ENCODE results near the gene REX1BD. TPM values are rescaled to one million over a fixed set of nuclear protein-coding genes. Genes with fewer than 3 reads are reported as not detected.

Gene REX1BD
- total RNA-seq, 1 donor: 48.7 TPM

DNA sequence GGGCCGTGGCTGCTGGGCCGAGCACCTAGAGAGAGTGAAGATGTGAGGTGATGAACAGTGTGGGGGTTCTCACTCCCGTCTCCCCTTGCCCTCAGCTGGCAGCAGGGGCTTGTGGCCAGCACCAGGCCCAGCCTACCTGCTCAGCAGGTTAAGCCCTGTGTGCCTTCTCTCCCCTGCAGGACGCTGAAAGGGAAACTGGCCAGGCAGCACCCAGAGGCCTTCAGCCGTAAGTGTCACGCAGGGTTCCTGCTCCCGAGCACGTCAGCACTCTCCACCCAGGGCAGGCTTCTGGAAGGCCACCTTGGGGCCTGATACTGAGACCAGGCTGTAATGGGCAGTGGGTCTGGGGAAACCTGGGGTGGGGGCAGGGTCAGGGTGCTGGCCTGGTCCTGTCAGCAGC, 21.6 kb upstream of the REX1BD start:
- Histone ChIP-seq H3K9me3 (ENCODE audit: low read depth, low read length) (no peaks in the 10 kb centered on the region), H3K4me3 (ENCODE audit: low read length) (no peak overlapping the region), H3K4me1 (ENCODE audit: insufficient read depth, low read length) (peaks cover 7% of the 10 kb centered on the region), H3K27me3 (ENCODE audit: insufficient read depth, low read length) (no peaks in the 10 kb centered on the region)

DNA sequence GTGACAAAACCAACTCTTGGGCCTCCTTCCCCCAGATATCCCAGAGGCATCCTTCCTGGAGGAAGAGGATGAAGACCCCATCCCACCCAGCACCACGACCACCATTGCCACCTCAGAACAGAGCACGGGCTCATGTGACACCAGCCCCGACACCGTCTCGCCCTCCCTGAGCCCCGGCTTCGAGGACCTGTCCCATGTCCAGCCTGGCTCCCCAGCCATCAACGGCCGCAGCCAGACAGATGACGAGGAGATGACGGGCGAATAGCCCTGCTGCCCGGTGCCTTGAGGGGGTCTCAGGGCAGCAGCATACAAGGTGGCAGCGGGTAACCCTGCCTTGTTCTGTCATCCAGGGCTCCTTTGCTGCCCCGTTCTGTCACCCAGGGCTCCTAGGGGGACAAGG, 20.2 kb upstream of the REX1BD start:
- Histone ChIP-seq H3K27me3 (ENCODE audit: insufficient read depth, low read length) (no peaks in the 10 kb centered on the region), H3K4me1 (ENCODE audit: insufficient read depth, low read length) (peaks cover 21% of the 10 kb centered on the region), H3K4me3 (ENCODE audit: low read length) (no peak overlapping the region), H3K9me3 (ENCODE audit: low read depth, low read length) (no peaks in the 10 kb centered on the region)

DNA sequence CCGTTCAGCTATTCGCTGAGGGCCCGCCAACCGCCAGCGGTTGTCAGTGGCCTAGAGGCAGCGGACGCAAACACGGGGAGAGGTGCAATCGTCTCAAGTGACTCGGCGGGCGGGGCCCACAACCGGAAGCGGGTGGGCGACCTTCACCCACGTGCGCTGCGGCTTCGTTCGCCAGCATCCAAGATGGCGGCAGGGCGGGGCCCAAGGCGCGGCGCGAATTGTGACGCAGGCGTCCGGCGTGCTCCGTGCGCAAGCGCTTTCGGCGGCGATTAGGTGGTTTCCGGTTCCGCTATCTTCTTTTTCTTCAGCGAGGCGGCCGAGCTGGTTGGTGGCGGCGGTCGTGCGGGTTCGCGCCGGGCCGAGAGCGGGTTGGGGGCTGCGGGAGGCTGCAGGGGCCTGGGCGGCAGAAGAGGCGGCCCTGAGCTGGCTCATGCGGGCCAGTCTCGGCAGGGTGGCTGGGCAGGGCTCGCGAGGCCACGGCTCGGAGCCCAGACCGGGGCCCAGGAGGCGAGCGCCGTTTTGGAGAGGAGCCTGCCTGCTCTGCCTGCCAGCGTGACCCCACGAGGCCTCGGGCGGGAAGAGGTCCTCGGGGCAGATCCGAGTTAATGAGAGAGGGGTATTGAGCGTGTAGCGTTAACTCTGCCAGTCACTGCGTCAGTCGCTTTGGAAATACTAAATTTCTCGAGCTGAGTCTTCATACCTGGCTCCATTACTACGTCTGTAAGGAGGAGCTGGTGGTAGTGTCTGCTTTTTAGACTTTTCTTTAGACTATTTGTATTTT, 16.8 kb upstream of the REX1BD start, which contains the start of gene UBA52:
Gene UBA52 (plus strand): TSS at position 294 of the 781 bp plus-strand sequence. CDS start 1,444 bp downstream, outside the sequence.
- Histone ChIP-seq H3K9me3 (ENCODE audit: low read depth, low read length) (no peaks in the 10 kb centered on the region), H3K27me3 (ENCODE audit: insufficient read depth, low read length) (no peaks in the 10 kb centered on the region), H3K4me3 (ENCODE audit: low read length) (peak within 1 kb of the TSS; percentile 95), H3K4me1 (ENCODE audit: insufficient read depth, low read length) (peaks cover 25% of the 10 kb centered on the region)

DNA sequence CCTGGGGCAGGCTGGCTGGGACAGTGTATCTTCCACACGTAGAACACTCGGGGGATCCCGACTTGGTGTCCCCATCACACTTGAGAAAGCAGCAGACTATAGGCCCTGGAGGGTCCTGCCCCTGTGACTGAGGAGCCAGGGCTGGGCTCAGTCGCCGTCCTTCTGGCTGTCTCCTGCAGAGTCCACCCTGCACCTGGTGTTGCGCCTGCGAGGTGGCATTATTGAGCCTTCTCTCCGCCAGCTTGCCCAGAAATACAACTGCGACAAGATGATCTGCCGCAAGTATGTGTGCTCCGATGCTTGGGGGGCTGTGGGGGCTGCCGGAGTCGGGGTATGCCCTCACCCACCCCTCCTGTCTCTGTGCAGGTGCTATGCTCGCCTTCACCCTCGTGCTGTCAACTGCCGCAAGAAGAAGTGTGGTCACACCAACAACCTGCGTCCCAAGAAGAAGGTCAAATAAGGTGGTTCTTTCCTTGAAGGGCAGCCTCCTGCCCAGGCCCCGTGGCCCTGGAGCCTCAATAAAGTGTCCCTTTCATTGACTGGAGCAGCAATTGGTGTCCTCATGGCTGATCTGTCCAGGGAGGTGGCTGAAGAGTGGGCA, 13.8 kb upstream of the REX1BD start:
- H3K4me1 ChIP-seq (ENCODE audit: insufficient read depth, low read length): peaks cover 25% of the 10 kb centered on the region
- no peak overlapping the region for H3K4me3 ChIP-seq (ENCODE audit: low read length)
- H3K9me3 ChIP-seq (ENCODE audit: low read depth, low read length): no peaks in the 10 kb centered on the region
- no peaks in the 10 kb centered on the region for H3K27me3 ChIP-seq (ENCODE audit: insufficient read depth, low read length)

DNA sequence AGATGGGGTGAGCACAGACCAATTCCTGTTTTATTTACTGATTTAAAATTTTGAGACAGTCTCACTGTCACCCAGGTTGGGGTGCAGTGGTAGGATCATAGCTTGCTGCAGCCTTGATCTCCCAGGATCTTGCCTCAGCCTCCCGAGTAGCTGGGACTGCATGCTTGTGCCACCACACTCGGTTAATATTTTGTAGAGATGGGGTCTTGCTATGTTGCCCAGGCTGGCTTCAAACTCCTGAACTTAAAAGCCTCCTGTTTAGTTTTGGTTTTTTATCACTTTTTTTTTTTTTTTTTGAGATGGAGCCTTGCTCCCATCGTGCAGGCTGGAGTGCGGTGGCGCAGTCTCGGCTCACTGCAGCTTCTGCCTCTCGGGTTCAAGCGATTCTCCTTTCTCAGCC, 12.2 kb upstream of the REX1BD start:
- H3K27me3 ChIP-seq (ENCODE audit: insufficient read depth, low read length): no peaks in the 10 kb centered on the region
- no peak overlapping the region for H3K4me3 ChIP-seq (ENCODE audit: low read length)
- no peaks in the 10 kb centered on the region for H3K9me3 ChIP-seq (ENCODE audit: low read depth, low read length)
- H3K4me1 ChIP-seq (ENCODE audit: insufficient read depth, low read length): peaks cover 18% of the 10 kb centered on the region

DNA sequence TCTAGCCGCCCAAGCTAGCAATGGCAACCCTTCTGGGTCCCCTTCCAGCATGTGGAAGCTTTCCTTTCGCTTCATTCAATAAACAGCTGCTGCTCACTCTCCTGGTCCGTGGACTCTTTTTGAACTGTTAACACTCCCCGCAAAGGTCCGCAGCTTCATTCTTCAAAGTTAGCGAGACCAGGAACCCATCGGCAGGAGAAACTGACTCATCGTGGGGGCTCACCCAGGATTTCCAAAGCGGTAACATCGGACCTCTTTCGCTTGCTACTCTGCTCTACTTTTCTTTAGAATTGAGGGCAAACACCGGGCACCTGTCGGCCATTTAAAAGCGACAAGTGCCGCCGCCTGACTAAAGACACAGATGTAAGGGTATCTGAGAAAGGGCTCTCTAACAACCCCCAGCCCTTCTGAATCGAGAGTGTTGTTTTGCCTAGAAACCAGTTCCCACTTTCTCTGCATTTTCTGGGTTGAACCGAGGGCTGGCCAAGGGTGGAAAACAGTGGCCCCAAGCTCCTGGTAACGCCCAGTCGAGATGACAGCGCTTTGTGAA, 11.2 kb upstream of the REX1BD start:
- no peak overlapping the region for H3K4me3 ChIP-seq (ENCODE audit: low read length)
- no peaks in the 10 kb centered on the region for H3K27me3 ChIP-seq (ENCODE audit: insufficient read depth, low read length)
- peaks cover 13% of the 10 kb centered on the region for H3K4me1 ChIP-seq (ENCODE audit: insufficient read depth, low read length)
- no peaks in the 10 kb centered on the region for H3K9me3 ChIP-seq (ENCODE audit: low read depth, low read length)

DNA sequence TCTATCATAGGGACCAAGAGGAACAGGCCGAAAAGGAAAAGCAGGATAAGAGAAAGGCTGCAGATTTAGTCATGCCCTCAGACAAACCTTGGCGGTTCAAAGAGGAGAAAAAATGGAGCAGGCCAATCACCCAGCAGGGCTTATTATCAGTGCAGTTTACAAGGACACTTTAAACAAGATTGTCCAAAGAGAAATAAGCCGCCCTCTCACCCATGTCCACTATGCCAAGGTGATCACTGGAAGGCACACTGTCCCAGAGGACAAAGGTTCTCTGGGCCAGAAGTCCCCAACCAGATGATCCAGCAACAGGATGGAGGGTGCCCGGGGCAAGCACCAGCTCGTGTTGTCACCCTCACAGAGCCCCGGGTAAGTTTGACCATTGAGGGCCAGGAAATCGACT, 8.3 kb upstream of the REX1BD start:
- Histone ChIP-seq H3K4me1 (ENCODE audit: insufficient read depth, low read length) (peaks cover 2% of the 10 kb centered on the region), H3K4me3 (ENCODE audit: low read length) (no peak overlapping the region), H3K9me3 (ENCODE audit: low read depth, low read length) (no peaks in the 10 kb centered on the region), H3K27me3 (ENCODE audit: insufficient read depth, low read length) (no peaks in the 10 kb centered on the region)

DNA sequence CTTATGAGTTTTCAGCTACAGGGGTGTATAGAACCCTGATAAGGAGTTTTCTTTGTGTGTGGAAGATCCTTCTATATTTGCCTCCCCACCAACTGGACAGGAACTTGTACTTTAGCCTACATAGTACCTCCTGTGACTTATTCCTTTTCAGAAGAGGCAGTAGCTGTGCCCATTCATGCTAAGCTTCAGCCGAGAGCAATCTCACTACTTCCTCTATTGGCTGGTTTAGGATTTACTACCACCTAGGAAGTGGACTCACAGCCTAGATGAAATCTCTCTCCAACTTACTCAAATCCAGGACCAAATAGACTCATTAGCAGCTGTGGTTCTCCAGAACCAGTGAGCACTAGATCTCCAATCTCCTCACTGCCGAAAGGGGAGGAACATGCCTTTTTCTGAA, 2.3 kb upstream of the REX1BD start:
- no peak overlapping the region for H3K4me3 ChIP-seq (ENCODE audit: low read length)
- no peaks in the 10 kb centered on the region for H3K27me3 ChIP-seq (ENCODE audit: insufficient read depth, low read length)
- H3K9me3 ChIP-seq (ENCODE audit: low read depth, low read length): no peaks in the 10 kb centered on the region
- peaks cover 41% of the 10 kb centered on the region for H3K4me1 ChIP-seq (ENCODE audit: insufficient read depth, low read length)

DNA sequence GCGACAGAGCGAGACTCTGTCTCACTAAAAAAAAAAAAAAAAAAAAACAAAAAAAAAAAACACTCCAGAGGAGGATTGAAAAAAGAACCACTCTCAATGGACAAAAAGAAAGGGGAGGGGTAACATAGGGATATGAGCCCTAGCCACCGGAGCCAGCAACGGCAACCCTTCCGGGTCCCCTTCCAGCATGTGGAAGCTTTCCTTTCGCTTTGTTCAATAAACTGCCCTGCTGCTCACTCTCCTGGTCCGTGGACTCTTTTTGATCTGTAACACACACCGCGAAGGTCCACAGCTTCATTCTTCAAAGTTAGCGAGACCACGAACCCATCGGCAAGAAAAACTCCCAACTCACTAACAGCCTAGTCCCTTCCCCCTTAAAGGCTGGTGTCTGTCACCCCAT, 1.0 kb upstream of the REX1BD start:
- Histone ChIP-seq H3K4me3 (ENCODE audit: low read length) (no peak overlapping the region), H3K27me3 (ENCODE audit: insufficient read depth, low read length) (no peaks in the 10 kb centered on the region), H3K4me1 (ENCODE audit: insufficient read depth, low read length) (peaks cover 41% of the 10 kb centered on the region)

DNA sequence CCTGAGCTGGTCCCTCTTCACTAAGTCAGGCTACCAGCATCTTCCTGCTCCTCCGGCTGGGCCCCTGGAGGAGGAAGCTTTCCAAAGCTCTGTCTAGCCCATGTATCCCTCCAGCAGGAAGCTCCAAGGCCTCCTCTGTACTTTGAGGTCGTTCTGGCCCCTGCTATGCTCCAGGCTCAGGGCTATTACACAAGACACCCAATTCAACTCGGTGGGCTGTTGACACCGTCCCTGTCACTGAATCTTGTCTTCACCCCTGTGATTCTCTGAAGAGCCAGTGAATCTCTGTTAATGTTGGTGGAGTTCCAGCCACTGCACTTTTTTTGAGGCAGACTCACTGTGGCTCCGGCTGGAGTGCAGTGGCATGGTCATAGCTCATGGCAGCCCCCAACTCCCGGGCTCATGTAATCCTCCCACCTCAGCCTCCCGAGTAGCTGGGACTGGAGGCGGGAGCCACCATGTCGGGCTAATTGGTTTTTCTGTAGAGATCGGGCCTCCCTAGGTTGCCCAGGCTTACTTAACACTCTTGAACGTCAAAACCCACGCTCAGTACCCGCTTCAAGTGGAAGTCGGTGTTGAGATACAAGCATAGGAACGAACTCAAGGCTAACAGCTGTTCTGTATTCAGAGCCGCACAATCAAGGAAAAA, 512 bp upstream of the REX1BD start:
- Histone ChIP-seq H3K9me3 (ENCODE audit: low read depth, low read length) (no peaks in the 10 kb centered on the region), H3K27me3 (ENCODE audit: insufficient read depth, low read length) (no peaks in the 10 kb centered on the region), H3K4me1 (ENCODE audit: insufficient read depth, low read length) (peaks cover 41% of the 10 kb centered on the region), H3K4me3 (ENCODE audit: low read length) (peak overlapping the region; percentile 66)

More for the DNA sequence above, 1.0 kb upstream of the REX1BD start:
- no peaks in the 10 kb centered on the region for H3K9me3 ChIP-seq (ENCODE audit: low read depth, low read length)

DNA sequence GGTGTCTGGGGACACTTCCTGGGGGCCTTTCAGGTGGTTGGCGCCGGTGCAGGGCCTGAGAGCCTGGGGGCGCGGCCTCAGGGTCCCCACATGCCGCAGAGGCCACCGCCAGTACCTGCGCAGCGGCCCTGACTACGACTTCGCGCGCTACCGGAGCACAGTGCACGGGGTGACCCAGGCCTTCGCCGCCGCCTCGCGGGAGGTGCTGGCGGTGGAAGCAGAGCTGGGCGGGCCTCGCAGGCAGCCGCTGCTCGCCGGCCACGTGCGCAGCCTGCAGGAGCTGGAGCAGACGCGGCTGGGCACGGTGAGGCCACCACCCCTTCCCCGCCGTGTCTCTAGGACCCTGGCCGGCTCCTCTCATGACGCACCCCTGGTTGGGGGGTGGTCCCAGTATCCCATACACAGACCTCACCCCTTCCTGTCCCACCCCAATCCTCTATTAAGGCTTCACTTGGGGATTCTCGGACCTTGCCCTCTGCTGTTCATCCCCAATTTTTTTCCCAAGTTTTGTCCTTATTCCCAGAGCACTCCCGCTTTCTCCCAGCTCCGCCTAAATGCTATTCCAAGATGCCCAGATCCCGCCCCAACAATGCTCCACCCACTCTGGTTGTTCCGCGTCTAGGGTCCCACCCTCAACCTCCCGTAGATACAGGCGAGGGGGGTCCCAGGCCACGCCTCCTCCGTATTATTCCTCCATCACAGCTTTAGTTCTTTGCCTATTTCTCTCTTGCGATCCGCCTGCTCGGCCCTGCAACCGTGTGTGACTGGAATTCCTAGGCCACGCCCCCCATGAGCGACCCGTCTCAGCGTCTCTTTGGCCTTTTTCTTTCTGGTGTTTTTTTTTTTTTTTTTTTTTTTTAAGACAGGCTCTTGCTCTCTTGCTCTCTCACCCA, 1.0 kb downstream of the REX1BD start:
- peaks cover 48% of the 10 kb centered on the region for H3K4me1 ChIP-seq (ENCODE audit: insufficient read depth, low read length)
- no peaks in the 10 kb centered on the region for H3K9me3 ChIP-seq (ENCODE audit: low read depth, low read length)
- H3K4me3 ChIP-seq (ENCODE audit: low read length): peak overlapping the region; percentile 66
- no peaks in the 10 kb centered on the region for H3K27me3 ChIP-seq (ENCODE audit: insufficient read depth, low read length)

DNA sequence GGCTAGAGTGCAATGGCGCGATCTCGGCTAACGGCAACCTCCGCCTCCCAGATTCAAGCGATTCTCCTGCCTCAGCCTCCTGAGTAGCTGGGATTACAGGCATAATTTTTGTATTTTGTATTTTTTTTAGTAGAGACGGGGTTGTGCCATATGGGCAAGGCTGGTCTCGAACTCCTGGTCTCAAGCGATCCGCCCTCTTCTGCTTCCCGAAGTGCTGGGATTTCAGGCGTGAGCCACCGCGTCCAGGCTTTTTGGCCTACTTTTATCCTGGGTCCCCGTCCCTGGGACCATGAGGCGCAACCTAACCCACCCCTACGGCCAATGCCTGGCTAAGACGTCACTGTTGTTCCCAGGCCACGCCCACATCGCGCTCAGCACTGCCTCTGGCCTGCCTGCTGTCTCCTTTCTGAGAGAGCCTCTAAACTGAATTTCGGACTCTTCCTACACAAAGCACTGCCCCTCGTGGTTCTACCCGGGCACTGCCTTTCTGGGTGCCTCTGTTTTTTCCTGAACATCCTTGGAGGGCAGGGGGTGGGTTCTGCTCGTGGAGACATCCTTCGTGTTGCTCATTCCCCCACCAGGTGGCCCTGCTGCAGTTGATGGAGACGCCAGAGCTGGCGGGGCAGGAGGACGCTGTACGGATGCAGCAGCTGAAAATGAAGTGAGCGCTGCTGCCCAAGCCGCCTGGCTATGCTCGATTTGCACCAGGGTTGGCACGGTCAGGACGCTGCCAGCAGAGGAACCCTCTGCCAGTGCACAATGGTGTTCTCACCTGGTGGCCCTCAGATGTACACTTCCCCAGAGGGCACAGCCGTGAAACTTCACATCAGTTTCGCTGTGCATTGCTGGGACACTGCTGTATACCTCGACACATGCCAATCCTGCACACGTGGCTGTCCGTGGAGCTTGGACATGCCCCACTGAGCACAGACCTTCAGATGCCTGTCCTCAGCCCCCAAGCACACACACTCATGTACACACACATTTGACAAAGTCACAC, 2.0 kb downstream of the REX1BD start:
- peaks cover 52% of the 10 kb centered on the region for H3K4me1 ChIP-seq (ENCODE audit: insufficient read depth, low read length)

DNA sequence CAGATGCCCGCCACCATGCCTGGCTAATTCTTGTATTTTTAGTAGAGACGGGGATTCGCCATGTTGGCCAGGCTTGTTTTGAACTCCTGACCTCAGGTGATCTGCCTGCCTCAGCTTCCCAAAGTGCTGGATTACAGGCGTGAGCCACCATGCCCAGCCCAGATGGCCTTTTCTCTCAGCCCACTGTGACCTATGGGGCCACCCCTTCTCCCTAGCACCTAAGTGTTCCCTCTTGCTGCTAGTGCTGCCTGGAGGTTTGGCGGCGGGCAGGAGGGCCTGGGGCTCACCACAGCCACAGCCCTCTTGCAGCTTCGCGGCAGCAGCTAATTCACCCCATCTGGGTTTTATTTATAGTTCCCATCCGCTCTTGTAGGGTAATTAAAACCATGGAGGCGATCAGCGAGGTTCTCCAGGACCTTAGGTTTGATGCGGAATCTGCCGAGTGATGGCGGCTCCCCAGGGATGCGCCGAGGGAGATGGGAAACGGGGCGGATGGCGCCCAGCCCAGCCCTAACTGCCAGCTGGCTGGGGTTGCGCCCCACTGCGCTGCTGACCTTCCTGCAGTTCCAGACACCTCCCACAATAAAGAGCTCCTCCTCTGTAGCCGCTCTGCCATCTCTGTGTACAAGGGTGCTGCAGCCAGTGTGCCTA, 3.3 kb downstream of the REX1BD start:
- H3K4me3 ChIP-seq (ENCODE audit: low read length): no peak overlapping the region
- H3K27me3 ChIP-seq (ENCODE audit: insufficient read depth, low read length): peaks cover 6% of the 10 kb centered on the region
- H3K9me3 ChIP-seq (ENCODE audit: low read depth, low read length): no peaks in the 10 kb centered on the region
- peaks cover 44% of the 10 kb centered on the region for H3K4me1 ChIP-seq (ENCODE audit: insufficient read depth, low read length)

More for the DNA sequence above, 2.0 kb downstream of the REX1BD start:
- Histone ChIP-seq H3K9me3 (ENCODE audit: low read depth, low read length) (no peaks in the 10 kb centered on the region), H3K27me3 (ENCODE audit: insufficient read depth, low read length) (peaks cover 4% of the 10 kb centered on the region), H3K4me3 (ENCODE audit: low read length) (no peak overlapping the region)
